ENCODE results near the gene VAV1. TPM values are rescaled to one million over a fixed set of nuclear protein-coding genes. Genes with fewer than 3 reads are reported as not detected.

VAV1 gene, protein sequence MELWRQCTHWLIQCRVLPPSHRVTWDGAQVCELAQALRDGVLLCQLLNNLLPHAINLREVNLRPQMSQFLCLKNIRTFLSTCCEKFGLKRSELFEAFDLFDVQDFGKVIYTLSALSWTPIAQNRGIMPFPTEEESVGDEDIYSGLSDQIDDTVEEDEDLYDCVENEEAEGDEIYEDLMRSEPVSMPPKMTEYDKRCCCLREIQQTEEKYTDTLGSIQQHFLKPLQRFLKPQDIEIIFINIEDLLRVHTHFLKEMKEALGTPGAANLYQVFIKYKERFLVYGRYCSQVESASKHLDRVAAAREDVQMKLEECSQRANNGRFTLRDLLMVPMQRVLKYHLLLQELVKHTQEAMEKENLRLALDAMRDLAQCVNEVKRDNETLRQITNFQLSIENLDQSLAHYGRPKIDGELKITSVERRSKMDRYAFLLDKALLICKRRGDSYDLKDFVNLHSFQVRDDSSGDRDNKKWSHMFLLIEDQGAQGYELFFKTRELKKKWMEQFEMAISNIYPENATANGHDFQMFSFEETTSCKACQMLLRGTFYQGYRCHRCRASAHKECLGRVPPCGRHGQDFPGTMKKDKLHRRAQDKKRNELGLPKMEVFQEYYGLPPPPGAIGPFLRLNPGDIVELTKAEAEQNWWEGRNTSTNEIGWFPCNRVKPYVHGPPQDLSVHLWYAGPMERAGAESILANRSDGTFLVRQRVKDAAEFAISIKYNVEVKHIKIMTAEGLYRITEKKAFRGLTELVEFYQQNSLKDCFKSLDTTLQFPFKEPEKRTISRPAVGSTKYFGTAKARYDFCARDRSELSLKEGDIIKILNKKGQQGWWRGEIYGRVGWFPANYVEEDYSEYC
- total RNA-seq = 1 to 10 TPM; 1.1 to 1.8 (median 1.7) TPM
- polyA plus RNA-seq = under 1 TPM; 0.20 to 0.39 (median 0.38) TPM
- long read RNA-seq, donor 1, partial matches to known transcripts = 0 of 1 reads
- long read RNA-seq, donor 1, other reads (novel, unspliced or antisense) = 0 of 1 reads
- long read RNA-seq, donor 2, partial matches to known transcripts = 0 of 2 reads
- long read RNA-seq, donor 2, other reads (novel, unspliced or antisense) = 1 of 2 reads

DNA sequence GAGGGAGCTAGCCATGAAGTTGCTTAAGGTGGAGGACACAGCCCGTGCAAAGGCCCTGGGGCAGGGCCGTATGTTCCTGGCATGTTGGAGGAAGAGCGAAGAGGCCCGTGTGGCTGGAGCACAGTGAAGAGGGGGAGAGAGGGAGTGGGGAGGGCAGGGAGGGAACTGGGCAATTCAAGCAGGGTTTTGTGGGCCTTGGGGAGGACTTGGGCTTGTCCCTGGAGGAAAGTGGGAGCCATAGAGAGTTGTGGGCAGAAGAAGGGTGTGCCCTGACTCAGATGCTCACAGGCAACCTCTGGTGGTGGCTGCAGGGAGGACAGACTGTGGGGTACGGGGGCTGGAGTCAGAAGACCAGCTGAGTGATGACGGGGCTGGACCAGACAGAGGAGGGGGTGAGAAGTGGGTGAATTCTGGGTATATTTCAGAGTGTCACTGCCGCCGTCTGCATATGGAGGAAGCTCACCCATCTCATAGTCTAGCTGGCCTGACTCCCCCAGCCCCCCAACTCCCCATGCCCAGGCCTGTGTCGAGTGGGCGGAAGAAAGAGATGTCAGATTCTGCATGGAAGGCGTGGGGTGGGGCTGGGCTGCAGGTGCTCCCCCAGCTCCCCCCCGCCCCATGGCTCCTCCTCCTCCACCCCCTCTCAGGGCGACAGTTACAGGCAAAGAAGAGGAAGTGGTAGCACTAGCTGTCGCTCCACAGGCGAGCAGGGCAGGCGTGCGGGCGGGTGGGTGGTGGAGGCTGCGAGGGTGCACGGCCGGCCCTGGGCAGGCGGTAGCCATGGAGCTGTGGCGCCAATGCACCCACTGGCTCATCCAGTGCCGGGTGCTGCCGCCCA lies at the start of gene VAV1:
Gene VAV1 (plus strand): TSS at position 681 of the 838 bp plus-strand sequence. CDS start 100 bp downstream, at position 781.
- ATAC-seq (peak in 2 of 4 donors; percentile 43 to 48), DNase-seq (peak; percentile 41 to 72)
- WGBS, 3 donors = 49 to 66% (median 52%) methylated on average over 23 to 25 of the region's 25 CpGs
- H3K27me3 ChIP-seq (ENCODE audit: insufficient read depth in 3 of 3, low read length in 2 of 3) = peaks cover 0 to 12% (median 2%) of the 10 kb centered on the region in 3 donors
- no peaks in the 10 kb centered on the region for H3K36me3 ChIP-seq (ENCODE audit: insufficient read depth in 1 of 2, low read depth in 1 of 2)
- TF ChIP-seq, protein P1, sequence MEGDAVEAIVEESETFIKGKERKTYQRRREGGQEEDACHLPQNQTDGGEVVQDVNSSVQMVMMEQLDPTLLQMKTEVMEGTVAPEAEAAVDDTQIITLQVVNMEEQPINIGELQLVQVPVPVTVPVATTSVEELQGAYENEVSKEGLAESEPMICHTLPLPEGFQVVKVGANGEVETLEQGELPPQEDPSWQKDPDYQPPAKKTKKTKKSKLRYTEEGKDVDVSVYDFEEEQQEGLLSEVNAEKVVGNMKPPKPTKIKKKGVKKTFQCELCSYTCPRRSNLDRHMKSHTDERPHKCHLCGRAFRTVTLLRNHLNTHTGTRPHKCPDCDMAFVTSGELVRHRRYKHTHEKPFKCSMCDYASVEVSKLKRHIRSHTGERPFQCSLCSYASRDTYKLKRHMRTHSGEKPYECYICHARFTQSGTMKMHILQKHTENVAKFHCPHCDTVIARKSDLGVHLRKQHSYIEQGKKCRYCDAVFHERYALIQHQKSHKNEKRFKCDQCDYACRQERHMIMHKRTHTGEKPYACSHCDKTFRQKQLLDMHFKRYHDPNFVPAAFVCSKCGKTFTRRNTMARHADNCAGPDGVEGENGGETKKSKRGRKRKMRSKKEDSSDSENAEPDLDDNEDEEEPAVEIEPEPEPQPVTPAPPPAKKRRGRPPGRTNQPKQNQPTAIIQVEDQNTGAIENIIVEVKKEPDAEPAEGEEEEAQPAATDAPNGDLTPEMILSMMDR (IDR thresholded peaks at IDR 0.05) = no peak
- peaks cover 2% of the 10 kb centered on the region for H3K4me1 ChIP-seq
- intact Hi-C loops (cut with DNase I) = loop anchor here in 1 of 2 donors (2.0 kb wide), 1 partner anchor 139 kb away; no protein-coding TSS in a partner anchor
- H3K4me3 ChIP-seq = peak within 1 kb of the TSS; percentile 46
- H3K27ac ChIP-seq = no peak within 1 kb of the TSS
- H3K9me3 ChIP-seq = no peaks in the 10 kb centered on the region

DNA sequence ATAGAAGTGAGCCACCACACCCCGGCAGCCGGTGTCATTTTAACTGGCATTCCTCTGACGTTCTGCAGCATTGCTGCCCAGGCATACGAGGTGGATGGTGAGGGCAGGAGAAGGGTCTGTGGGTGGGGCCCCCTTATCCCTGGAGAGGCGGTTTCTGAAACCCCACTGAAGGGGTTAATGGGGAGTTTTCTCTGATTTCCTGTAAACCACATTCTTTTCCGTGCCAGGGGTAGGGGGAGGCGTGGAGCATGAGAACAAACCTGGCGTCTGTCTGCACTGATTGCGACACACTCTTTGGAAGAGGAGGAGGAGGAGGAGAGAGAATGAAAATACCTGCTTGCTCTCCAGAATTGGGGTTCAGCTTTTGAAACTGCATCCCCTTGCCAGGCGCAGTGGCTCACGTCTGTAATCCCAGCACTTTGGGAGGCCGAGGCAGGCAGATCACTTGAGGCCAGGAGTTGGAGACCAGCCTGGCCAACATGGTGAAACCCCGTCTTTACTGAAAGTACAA lies 49.3 kb upstream of the VAV1 start:
- DNase-seq = peak; percentile 69 to 79
- intact Hi-C loops (cut with DNase I) = no loop called here
- Histone ChIP-seq H3K4me1 (no peaks in the 10 kb centered on the region), H3K36me3 (ENCODE audit: insufficient read depth in 1 of 2, low read depth in 1 of 2) (no peaks in the 10 kb centered on the region), H3K27me3 (ENCODE audit: insufficient read depth in 3 of 3, low read length in 2 of 3) (peaks cover 0 to 3% (median 0%) of the 10 kb centered on the region in 3 donors), H3K27ac (peak overlapping the region; percentile 23), H3K4me3 (no peak overlapping the region), H3K9me3 (no peaks in the 10 kb centered on the region)
- TF ChIP-seq, protein P1 (IDR thresholded peaks at IDR 0.05) = no peak
- ATAC-seq = peak in 2 of 4 donors; percentile 15 to 54
- 15 to 22% (median 16%) methylated on average over 13 of the region's 13 CpGs for whole genome bisulfite sequencing, 3 donors

DNA sequence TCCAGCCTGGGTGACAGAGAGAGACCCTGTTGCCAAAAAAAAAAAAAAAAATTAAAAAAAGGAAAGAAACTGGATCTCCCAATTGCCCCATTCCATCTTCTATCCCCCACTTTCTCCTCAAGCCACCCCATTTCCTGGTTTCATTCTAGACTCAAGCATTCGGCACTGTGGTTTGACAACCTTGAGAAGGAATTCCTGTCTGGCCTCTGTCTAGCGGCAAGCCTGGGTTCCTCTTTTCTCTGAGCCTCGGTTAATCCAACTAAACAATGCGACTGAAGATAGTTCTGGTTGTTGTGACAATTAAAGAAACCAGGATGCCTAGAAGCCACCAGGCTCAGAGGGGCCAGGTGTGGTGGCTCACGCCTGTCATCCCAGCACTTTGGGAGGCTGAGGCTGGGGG lies 48.8 kb upstream of the VAV1 start:
- intact Hi-C loops (cut with DNase I) = no loop called here
- no peaks in the 10 kb centered on the region for H3K36me3 ChIP-seq (ENCODE audit: insufficient read depth in 1 of 2, low read depth in 1 of 2)
- H3K9me3 ChIP-seq = no peaks in the 10 kb centered on the region
- no peaks in the 10 kb centered on the region for H3K4me1 ChIP-seq
- DNase-seq (peak in 1 of 2 donors; percentile 49), ATAC-seq (peak in 1 of 4 donors; percentile 16)
- WGBS, 3 donors = 71 to 79% (median 78%) methylated on average over 5 of the region's 5 CpGs
- no peak overlapping the region for H3K27ac ChIP-seq
- no peak overlapping the region for H3K4me3 ChIP-seq
- peaks cover 0 to 3% (median 0%) of the 10 kb centered on the region in 3 donors for H3K27me3 ChIP-seq (ENCODE audit: insufficient read depth in 3 of 3, low read length in 2 of 3)
- TF ChIP-seq, protein P1 (IDR thresholded peaks at IDR 0.05) = no peak

Data from psoas muscle (tissue), 8 donors.